IMR-90 (cell line): ENCODE results near the gene PPP3CB. TPM values are rescaled to one million over a fixed set of nuclear protein-coding genes. Genes with fewer than 3 reads are reported as not detected.

Source experiments
- ATAC-seq: fragments of 200-7000 bp; cut with Tn5 transposase; 2 replicates; pipeline ENCODE4 v1.9.1; 2020; ENCODE audit warnings: low read depth, mild to moderate bottlenecking, moderate library complexity
- BruUV-seq: library from RNA; stranded (reverse); fragments of 400-500 nt; replicated peaks from 2 replicates; lab custom pipeline; 2021; lab: Mats Ljungman, UMichigan
- CTCF ChIA-PET: fragments of 300-600 bp; formaldehyde crosslinking; extraction: SDS; loops from one replicate; lab custom pipeline; 2021; ENCODE audit warnings: antibody characterized with exemption; lab: Yijun Ruan, JAX
- POLR2A ChIA-PET: fragments of 300-600 bp; sonication (Branson Sonifier 250); formaldehyde crosslinking; loops from one replicate; lab custom pipeline; 2022; ENCODE audit warnings: antibody characterized with exemption; ENCODE audit not compliant: unreplicated experiment; lab: Charles Lee
- DNase-seq: peaks from one replicate; pipeline ENCODE4 v3.0.0; 2013
- H2AFZ ChIP-seq: replicated peaks from 2 replicates; pipeline ENCODE3; 2013; ENCODE audit warnings: low read length, mild to moderate bottlenecking; ENCODE audit not compliant: poor library complexity
- H2AK5ac ChIP-seq: 2 replicates; pipeline ENCODE4 v1.6.1; 2013; ENCODE audit warnings: low read depth, low read length, inconsistent platforms
- H2AK9ac ChIP-seq: replicated peaks from 2 replicates; pipeline ENCODE3; 2013; ENCODE audit warnings: mild to moderate bottlenecking, low read depth, low read length, moderate library complexity; ENCODE audit not compliant: poor library complexity
- H2BK120ac ChIP-seq: 2 replicates; pipeline ENCODE4 v1.6.1; 2013; ENCODE audit warnings: low read depth, low read length, inconsistent platforms
- H2BK15ac ChIP-seq: 3 replicates; pipeline ENCODE4 v1.6.1; 2013; ENCODE audit warnings: low read depth, low read length, inconsistent platforms
- H2BK20ac ChIP-seq: 2 replicates; pipeline ENCODE4 v1.6.1; 2013; ENCODE audit warnings: low read depth, mild to moderate bottlenecking, inconsistent platforms, low read length, moderate library complexity
- H2BK5ac ChIP-seq: 2 replicates; pipeline ENCODE4 v1.6.1; 2013; ENCODE audit warnings: mild to moderate bottlenecking, low read depth, low read length, inconsistent platforms; ENCODE audit not compliant: poor library complexity, severe bottlenecking
- H3K14ac ChIP-seq: replicated peaks from 2 replicates; pipeline ENCODE4 v1.6.1; 2013; ENCODE audit warnings: low read depth, low read length, inconsistent platforms
- H3K18ac ChIP-seq: 2 replicates; pipeline ENCODE4 v1.6.1; 2013; ENCODE audit warnings: low read depth, low read length, control low read depth
- H3K23ac ChIP-seq: 2 replicates; pipeline ENCODE4 v1.6.1; 2013; ENCODE audit warnings: low read depth, low read length, inconsistent platforms
- H3K27ac ChIP-seq: 2 replicates; pipeline ENCODE4 v1.5.1; 2013; ENCODE audit warnings: mild to moderate bottlenecking, control low read depth, low read length; ENCODE audit not compliant: insufficient read depth
- H3K27me3 ChIP-seq: 2 replicates; pipeline ENCODE4 v1.6.1; 2013; ENCODE audit warnings: low read length; ENCODE audit not compliant: control insufficient read depth, insufficient read depth
- H3K36me3 ChIP-seq: 2 replicates; pipeline ENCODE4 v1.6.1; 2013; ENCODE audit warnings: low read length, mixed read lengths; ENCODE audit not compliant: control insufficient read depth, insufficient read depth
- H3K4ac ChIP-seq: 2 replicates; pipeline ENCODE4 v1.6.1; 2013; ENCODE audit warnings: low read depth, low read length, inconsistent platforms
- H3K4me1 ChIP-seq: 2 replicates; pipeline ENCODE4 v1.6.1; 2013; ENCODE audit warnings: low read length, mixed read lengths; ENCODE audit not compliant: control insufficient read depth, insufficient read depth
- H3K4me2 ChIP-seq: 2 replicates; pipeline ENCODE4 v1.6.1; 2013; ENCODE audit warnings: low read depth, mild to moderate bottlenecking, control low read depth, low read length, moderate library complexity
- H3K4me3 ChIP-seq: 2 replicates; pipeline ENCODE4 v1.5.1; 2013; ENCODE audit warnings: low read depth, mild to moderate bottlenecking, control low read depth, low read length, moderate library complexity; ENCODE audit not compliant: insufficient read depth
- H3K56ac ChIP-seq: 2 replicates; pipeline ENCODE4 v1.6.1; 2013; ENCODE audit warnings: low read length, inconsistent platforms; ENCODE audit not compliant: insufficient read depth; ENCODE audit errors: extremely low read depth
- H3K79me1 ChIP-seq, 2 experiments: 2 replicates each; pipeline ENCODE4 v1.6.1; 2013; ENCODE audit warnings: low read length in 2 of 2, inconsistent platforms in 1 of 2, low read depth in 1 of 2
- H3K9ac ChIP-seq: 2 replicates; pipeline ENCODE4 v1.6.1; 2013; ENCODE audit warnings: low read depth, low read length, control low read depth
- H3K9me1 ChIP-seq: 2 replicates; pipeline ENCODE4 v1.6.1; 2013; ENCODE audit warnings: low read length, inconsistent platforms; ENCODE audit not compliant: insufficient read depth
- H3K9me3 ChIP-seq: 2 replicates; pipeline ENCODE4 v1.6.1; 2013; ENCODE audit warnings: low read length; ENCODE audit not compliant: control insufficient read depth, insufficient read depth
- H4K20me1 ChIP-seq: 2 replicates; pipeline ENCODE4 v1.6.1; 2013; ENCODE audit warnings: low read length, inconsistent platforms; ENCODE audit not compliant: insufficient read depth
- H4K5ac ChIP-seq: 2 replicates; pipeline ENCODE4 v1.6.1; 2013; ENCODE audit warnings: mild to moderate bottlenecking, low read depth, low read length, control low read depth
- H4K8ac ChIP-seq, 2 experiments: 2 replicates each; pipeline ENCODE4 v1.6.1; 2013; ENCODE audit warnings: low read depth in 2 of 2, low read length in 2 of 2, control low read depth in 1 of 2, inconsistent platforms in 1 of 2
- H4K91ac ChIP-seq: 2 replicates; pipeline ENCODE4 v1.6.1; 2013; ENCODE audit warnings: low read depth, low read length, inconsistent platforms; ENCODE audit not compliant: insufficient read depth
- CEBPB ChIP-seq: IDR thresholded peaks from 2 replicates; pipeline ENCODE4 v1.6.1; 2012; ENCODE audit warnings: low read depth, low read length, improper control_type of control experiment
- CTCF ChIP-seq: conservative IDR thresholded peaks from 2 replicates; pipeline ENCODE4 v1.5.1; 2012; ENCODE audit warnings: mild to moderate bottlenecking, low read depth, low read length, improper control_type of control experiment
- ELK1 ChIP-seq: fragments of 150-350 bp; IDR thresholded peaks from 2 replicates; pipeline ENCODE4 v1.6.1; 2016; ENCODE audit warnings: low read depth, mild to moderate bottlenecking, low read length, moderate library complexity, borderline replicate concordance
- FOS ChIP-seq: fragments of 150-350 bp; IDR thresholded peaks from 2 replicates; pipeline ENCODE4 v1.6.1; 2016; ENCODE audit warnings: low read depth, low read length
- MAFK ChIP-seq: IDR thresholded peaks from 2 replicates; pipeline ENCODE4 v1.6.1; 2012; ENCODE audit warnings: low read depth, low read length, improper control_type of control experiment
- MAZ ChIP-seq: IDR thresholded peaks from 2 replicates; pipeline ENCODE4 v1.6.1; 2012; ENCODE audit warnings: low read depth, mild to moderate bottlenecking, low read length, improper control_type of control experiment, moderate library complexity, borderline replicate concordance
- MXI1 ChIP-seq: IDR thresholded peaks from 2 replicates; pipeline ENCODE4 v1.6.1; 2012; ENCODE audit warnings: low read depth, mild to moderate bottlenecking, low read length, moderate library complexity, borderline replicate concordance
- RAD21 ChIP-seq: IDR thresholded peaks from 2 replicates; pipeline ENCODE4 v1.6.1; 2012; ENCODE audit warnings: low read length, improper control_type of control experiment
- RFX5 ChIP-seq: IDR thresholded peaks from 2 replicates; pipeline ENCODE4 v1.8.0; 2012; ENCODE audit warnings: low read depth, mild to moderate bottlenecking, low read length, moderate library complexity
- WGBS, 2 experiments: methylation state at CpG; one replicate each; pipeline versions ENCODE4 v1.1.5 to v1.1.7; 2013; ENCODE audit warnings: missing lambda C conversion rate in 2 of 2; ENCODE audit not compliant: insufficient read length in 1 of 2; ENCODE audit errors: extremely low coverage in 2 of 2; 5-methylcytosine and 5-hydroxymethylcytosine counted together
- dilution Hi-C: fragments of 300-500 bp; cut with HindIII; formaldehyde crosslinking; loops from one replicate; pipeline ENCODE4 v1.14.3; 2018; ENCODE audit warnings: low sequenced_read_pairs; ENCODE audit not compliant: unreplicated experiment
- in situ Hi-C: fragments of 300-500 bp; cut with MboI; formaldehyde crosslinking; loops from 3 replicates; pipeline ENCODE4 v1.14.3; 2019; ENCODE audit warnings: low sequenced_read_pairs, inconsistent platforms, mixed read lengths
- intact Hi-C: fragments of 100-400 bp; cut with micrococcal nuclease; formaldehyde crosslinking; loops from 2 replicates; pipeline ENCODE4 v1.10.0; 2022
- polyA plus RNA-seq, 3 experiments: library from polyadenylated mRNA; depleted of rRNA; stranded (reverse); fragments of >200 nt; gene quantifications; 2 replicates each; pipeline ENCODE4 v1.2.3, GENCODE V29; 2012; ENCODE audit warnings: low replicate concordance in 1 of 3
- total RNA-seq: library from RNA; depleted of rRNA; stranded (reverse); fragments of >200 nt; gene quantifications from 2 replicates; pipeline ENCODE4 v1.2.3, GENCODE V29; 2012

The PPP3CB gene
- total and polyA plus RNA-seq, 2 of the 4 experiments (the other 2 are of a cell fraction), result 22.9 to 36.4 TPM

GRCh38 chr10:73467206-73467605 is 28.6 kb downstream of the PPP3CB start:
- H3K14ac ChIP-seq, result no peak overlapping the region
- dilution Hi-C loops, result no loop called here

More at GRCh38 chr10:73467206-73467605, 28.6 kb downstream of the PPP3CB start:
- H2BK20ac ChIP-seq, result no peak overlapping the region
- TF ChIP-seq ELK1 (no peak), MAZ (no peak), MAFK (no peak), CTCF (no peak), RAD21 (no peak), RFX5 (no peak), CEBPB (no peak), FOS (no peak), MXI1 (no peak)
- ChIA-PET POLR2A (no interaction called here), CTCF (no interaction called here)
- no CpG with 5 or more reads among the region's 2 CpGs for WGBS, 2 experiments
- no peak overlapping the region for H3K4me3 ChIP-seq
- H2BK5ac ChIP-seq, result no peak overlapping the region
- no peak overlapping the region for H3K23ac ChIP-seq
- no peak overlapping the region for H3K56ac ChIP-seq
- no peak overlapping the region for H3K4me2 ChIP-seq
- no peaks in the 10 kb centered on the region for H3K9me3 ChIP-seq
- H3K27ac ChIP-seq, result no peak overlapping the region
- no peaks in the 10 kb centered on the region for H3K27me3 ChIP-seq
- no peak overlapping the region for H3K9ac ChIP-seq
- no peak overlapping the region for H3K18ac ChIP-seq
- H4K8ac ChIP-seq, result no peak overlapping the region
- no peaks in the 10 kb centered on the region for H3K9me1 ChIP-seq
- no peaks in the 10 kb centered on the region; a peak in 2 of 4 replicates for H3K79me1 ChIP-seq
- no peak overlapping the region for H2AFZ ChIP-seq
- H2AK9ac ChIP-seq, result no peak overlapping the region
- no TSS peak for BruUV-seq
- no peak for DNase-seq
- no peak overlapping the region for H2BK15ac ChIP-seq
- H2AK5ac ChIP-seq, result no peak overlapping the region
- H4K5ac ChIP-seq, result no peak overlapping the region
- no peak overlapping the region for H4K91ac ChIP-seq
- H2BK120ac ChIP-seq, result no peak overlapping the region
- H4K20me1 ChIP-seq, result no peaks in the 10 kb centered on the region
- no peaks in the 10 kb centered on the region for H3K4me1 ChIP-seq
- no peak overlapping the region for H3K4ac ChIP-seq
- in situ Hi-C loops, result no loop called here
- intact Hi-C loops, result no loop called here
- peaks cover 16% of the 10 kb centered on the region for H3K36me3 ChIP-seq
- no peak for ATAC-seq
